ENCODE results near the gene SCLT1. TPM values are rescaled to one million over a fixed set of nuclear protein-coding genes. Genes with fewer than 3 reads are reported as not detected.
"Not testable (repeated sequence)": the region's sequence is repeated elsewhere in the genome, so short reads cannot be mapped to it uniquely, and the experiment has no call there.

Gene SCLT1
- 7.6 TPM for polyA plus RNA-seq (ENCODE audit: insufficient read length)

DNA sequence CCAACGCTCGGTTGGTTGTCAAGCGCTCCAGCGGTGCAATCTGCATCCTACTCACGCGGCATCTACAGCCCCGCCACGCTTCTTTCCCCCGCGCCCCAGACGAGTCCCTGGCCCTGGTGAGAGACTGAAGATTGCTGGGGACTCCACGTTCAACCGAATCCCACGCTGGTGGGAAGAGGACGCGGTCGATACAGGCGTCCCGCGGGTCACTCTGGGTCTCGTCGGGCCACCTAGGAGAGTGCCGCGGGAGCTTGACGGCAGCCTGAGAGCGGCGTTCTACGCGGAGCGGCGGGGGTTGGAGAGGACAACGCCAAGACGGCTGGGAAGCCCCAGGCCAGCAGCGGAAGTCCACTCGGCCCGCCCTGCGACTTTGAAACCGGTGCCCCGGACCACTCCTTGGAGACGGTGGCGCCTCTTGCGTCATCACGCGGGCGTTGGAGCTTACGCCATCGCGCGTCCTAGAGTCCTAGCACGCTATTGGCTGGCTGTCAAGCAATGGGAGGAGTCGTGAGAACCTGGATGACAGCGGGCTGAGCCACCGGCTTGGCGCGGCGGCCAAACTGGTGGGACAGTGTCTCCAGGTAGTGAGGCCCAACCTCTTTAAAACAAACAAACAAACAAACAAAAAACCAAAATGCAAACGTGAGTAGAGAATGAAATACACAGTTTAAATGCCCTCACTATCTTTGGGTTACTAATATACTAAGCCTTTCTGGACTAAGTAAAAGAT lies at the start of gene SCLT1:
SCLT1 (minus strand) TSS at position 349 of the 730 bp plus-strand sequence. CDS start 436 bp downstream, outside the sequence.
- peak; percentile 98 for DNase-seq (ENCODE audit: low read depth)

GRCh38 chr4:129140521-129140920 lies 47.2 kb upstream of the SCLT1 start:
- DNase-seq (ENCODE audit: low read depth), result no peak

- DNase-seq (ENCODE audit: low read depth), result no peak
Measured at GRCh38 chr4:129138810-129139496, 45.6 kb upstream of the SCLT1 start.

DNA sequence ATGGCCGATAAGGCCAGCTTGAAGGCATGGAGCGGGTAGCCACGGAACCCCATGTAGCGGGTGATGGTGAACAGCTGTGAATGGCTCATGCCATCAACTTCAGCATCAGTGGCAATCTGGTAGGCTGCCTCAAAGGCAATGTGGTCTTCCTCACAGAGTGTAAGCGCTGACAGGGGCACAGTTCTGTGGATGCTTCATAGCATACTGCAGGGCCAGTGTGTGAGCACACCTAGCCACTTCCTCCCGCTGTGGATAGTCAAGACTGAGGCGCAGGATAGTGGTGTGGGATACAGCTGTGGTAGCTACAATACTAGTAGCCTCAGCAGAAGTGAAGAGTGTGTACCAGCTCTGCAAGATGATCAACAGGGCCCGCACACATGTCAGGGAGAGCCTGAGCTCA lies 43.1 kb upstream of the SCLT1 start:
- DNase-seq (ENCODE audit: low read depth), result no peak

GRCh38 chr4:129131343-129131742 lies 38.0 kb upstream of the SCLT1 start:
- no peak for DNase-seq (ENCODE audit: low read depth)

- DNase-seq (ENCODE audit: low read depth), result no peak
Measured at GRCh38 chr4:129129143-129129542, 35.8 kb upstream of the SCLT1 start.

DNA sequence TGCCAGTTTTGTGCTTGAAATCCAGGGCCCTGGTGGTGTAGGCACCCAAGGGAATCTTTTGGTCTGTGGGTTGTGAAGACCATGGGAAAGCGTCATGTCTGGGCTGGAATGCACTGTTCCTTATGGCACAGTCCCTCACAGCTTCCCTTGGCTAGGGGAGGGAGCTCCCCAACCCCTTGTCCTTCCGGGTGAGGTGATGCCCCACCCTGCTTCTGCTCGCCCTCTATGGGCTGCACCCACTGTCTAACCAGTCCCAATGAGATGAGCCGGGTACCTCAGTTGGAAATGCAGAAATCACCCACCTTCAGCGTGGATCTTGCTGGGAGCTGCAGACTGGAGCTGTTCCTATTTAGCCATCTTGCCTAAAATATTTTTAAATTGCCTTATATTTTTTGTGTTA lies 33.3 kb upstream of the SCLT1 start:
- not testable (repeated sequence) for DNase-seq (ENCODE audit: low read depth)

- no peak for DNase-seq (ENCODE audit: low read depth)
Measured at GRCh38 chr4:129117705-129118104, 24.4 kb upstream of the SCLT1 start.

DNA sequence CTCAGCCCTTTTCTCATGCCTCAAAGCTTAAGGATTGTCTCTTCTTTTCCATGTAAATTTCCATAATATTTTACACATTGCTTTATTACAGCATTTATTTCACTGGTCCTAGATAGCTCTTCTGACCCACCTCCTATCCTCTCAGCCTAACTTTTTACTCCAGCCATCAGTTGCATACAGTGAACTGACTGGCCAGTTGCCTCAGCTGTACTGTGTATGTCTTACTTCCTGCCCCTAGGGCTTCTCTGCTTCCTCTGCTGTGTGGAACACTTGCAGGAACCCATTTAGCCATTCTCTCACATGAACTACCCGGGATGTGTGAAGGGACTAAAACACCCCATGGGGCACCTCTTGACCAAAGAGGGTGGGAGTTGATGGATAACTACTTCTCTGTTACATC lies 20.6 kb upstream of the SCLT1 start:
- DNase-seq (ENCODE audit: low read depth), result no peak

DNA sequence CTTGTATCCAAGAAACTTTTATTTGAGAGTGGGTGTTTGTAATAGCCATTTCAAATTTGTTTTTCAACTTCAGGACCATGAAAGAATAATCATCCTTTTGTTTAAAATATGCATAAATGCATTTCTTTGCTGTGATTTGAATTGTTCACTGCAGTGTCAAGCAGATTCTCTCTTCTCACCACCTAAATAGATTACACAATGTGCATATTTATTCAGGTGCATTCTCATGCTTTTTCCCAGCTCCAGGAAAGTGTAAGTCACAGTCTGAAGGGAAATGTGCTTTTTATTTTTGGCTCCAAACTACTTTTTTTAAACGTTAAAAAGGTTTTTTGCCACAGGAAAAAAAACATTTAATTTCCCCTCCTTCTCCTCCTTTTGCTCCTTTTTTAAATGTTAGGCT lies 20.1 kb upstream of the SCLT1 start:
- DNase-seq (ENCODE audit: low read depth), result no peak

- DNase-seq (ENCODE audit: low read depth), result no peak
Measured at GRCh38 chr4:129111919-129112318, 18.6 kb upstream of the SCLT1 start.

DNA sequence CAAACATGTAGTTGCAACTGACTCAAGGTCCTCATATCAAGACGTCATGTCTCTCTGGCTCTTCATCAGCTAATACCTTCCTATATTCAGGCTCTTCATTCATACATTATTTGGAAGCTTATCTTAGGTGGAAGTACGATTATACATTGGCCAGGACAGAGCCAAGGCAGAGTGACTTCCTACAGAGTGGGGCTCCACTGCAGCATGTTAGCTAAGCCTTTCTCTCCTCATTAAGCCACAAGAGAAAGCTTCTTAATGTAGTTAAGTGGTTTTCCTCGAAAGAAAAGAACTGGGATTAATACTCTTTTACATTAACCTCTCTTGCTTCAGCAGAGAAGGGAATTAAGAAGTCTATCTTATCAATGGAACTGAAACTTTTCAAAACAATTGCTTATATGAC lies 17.6 kb upstream of the SCLT1 start:
- DNase-seq (ENCODE audit: low read depth), result no peak

GRCh38 chr4:129109965-129110824 lies 16.9 kb upstream of the SCLT1 start:
- no peak for DNase-seq (ENCODE audit: low read depth)

DNA sequence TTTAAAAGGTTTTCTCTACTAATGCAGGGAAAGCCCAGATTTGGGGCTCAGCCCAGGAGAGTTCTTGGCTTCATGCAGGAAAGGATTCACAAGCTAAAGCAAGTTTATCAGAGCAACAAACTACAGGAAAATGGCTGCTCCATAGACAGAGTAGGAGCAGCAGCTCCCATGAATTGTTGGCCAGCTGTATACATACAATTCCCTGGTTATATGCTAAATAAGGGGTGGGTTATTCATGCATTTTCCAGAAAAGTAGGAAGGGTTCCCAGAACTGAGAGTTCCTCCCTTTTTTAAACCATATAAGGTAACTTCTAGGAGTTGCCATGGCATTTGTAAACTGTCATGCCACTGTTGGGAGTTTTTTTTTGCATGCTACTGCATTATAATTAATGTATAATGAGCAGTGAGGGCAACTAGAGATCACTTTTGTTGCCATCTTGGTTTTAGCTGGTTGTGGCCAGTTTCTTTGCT lies 5.2 kb upstream of the SCLT1 start:
- no peak for DNase-seq (ENCODE audit: low read depth)

DNA sequence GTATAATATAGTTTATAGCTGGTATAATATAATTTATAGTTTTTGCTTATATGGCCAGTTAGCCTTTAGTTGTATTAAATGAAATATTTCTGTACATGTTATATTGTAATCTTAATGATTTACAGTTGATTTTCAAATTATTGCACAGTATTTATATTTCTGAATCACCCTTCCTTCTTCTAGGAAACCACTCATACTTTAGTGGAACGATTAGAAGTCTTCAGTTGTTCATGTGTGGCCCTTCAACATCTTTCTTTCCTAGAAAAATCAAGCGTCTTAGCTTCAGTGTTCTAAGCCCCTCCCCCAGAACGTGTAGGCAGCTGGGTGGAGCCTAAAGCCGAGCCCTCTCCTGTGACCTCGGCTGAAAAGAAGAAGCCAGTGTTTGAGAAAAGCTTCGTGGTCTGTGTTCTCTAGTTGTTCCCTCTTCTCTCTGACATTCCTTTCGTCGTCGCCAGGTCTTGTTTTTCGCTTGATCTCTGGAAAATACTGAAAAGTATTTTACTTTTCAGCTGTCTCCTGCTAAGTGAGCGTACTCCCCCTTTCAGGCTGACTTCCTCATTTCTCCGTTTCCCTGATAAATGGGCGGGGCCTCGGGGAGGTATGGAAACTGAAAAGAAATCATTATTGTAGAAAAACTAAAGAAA lies 2.6 kb upstream of the SCLT1 start, which contains the start of gene C4orf33:
C4orf33 (plus strand) TSS at position 342 of the 644 bp plus-strand sequence. CDS start 6,459 bp downstream, outside the sequence.
- peak; percentile 68 for DNase-seq (ENCODE audit: low read depth)

DNA sequence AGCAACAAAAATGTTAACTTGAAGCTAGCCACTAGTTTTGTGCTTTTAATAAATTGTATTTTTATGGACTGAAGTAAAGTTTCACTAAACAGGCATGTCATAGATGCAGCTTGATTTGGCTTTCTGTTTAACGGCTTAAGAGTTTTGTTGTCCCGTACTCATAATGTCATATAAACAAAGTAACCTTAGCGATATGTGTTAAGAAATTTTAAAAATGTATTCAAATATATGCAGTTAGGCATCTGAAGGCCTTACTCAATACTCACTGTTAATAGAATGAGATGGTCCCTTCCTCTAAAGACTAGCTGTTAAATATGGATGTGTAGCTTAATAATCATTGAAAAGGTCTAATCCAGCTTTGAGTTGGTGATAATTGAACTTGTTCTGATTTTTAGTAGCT lies 1.0 kb upstream of the SCLT1 start:
- no peak for DNase-seq (ENCODE audit: low read depth)

DNA sequence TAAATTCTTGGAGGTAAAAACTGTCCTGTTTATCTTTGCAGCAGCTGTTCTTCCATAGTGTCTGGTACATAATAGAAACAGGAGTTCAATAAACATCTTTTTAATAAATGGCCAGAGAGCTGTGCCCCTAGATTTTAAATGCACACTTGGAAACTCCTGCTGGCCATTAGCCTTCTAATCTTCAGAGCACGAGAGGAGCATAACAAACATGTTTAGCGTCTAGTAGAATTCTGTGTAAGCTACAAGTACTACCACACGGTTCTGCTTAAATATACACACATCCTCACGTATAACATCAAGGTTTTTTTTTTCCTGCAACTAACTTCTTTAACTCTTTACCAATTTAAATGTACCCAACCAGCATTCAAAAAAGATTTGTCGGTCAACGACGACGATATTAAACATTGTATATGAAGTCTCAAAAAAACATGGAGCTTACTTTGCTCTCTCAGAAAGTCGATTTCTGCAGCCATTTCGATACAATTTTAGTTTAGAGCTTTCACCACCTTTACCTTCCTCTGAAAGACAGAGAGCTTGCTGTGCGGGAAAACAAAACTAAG lies 628 bp downstream of the SCLT1 start:
- peak; percentile 26 for DNase-seq (ENCODE audit: low read depth)

DNA sequence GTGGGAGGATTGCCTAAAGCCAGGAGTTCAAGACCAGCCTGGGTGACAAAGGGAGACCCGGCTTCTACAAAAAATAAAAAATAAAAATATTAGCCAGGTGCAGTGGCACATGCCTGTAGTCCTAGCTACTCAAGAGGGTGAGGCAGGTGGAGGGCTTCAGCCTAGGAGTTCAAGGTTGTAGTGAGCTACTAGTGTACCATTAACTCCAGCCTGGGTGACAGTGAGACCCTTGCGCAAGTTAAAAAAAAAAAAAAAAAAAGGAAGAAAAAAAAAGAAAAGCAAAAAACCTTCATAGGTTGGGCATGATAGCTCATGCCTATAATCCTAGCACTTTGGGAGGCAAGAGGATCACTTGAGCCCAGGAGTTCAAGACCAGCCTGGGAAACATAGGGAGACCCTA lies 5.8 kb downstream of the SCLT1 start:
- DNase-seq (ENCODE audit: low read depth), result no peak

- DNase-seq (ENCODE audit: low read depth), result no peak
Measured at GRCh38 chr4:129085472-129085871, 7.9 kb downstream of the SCLT1 start.

DNA sequence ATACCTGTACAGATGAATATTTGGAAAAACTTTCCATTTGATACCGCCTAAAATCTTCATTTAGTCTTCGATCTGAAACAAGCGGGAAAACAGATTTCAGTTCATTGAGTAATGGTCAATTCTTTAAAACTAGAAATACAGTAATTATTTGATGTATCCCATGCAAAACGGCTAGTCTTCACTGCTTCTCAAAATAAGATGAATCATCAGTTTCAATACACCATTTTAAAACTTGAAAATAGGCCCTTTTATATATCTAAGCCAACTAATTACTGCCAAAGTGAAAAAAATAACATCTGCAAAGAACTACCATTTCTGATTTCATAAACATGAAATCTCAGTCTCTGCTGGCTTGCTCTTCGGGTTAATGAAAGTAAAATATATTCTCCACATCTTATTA lies 11.0 kb downstream of the SCLT1 start:
- no peak for DNase-seq (ENCODE audit: low read depth)

GRCh38 chr4:129080129-129080528 lies 13.2 kb downstream of the SCLT1 start:
- DNase-seq (ENCODE audit: low read depth), result no peak
